GM21381 (cell line): ENCODE measurements around the gene CTCFL.
"Not testable (repeated sequence)": the region's sequence is repeated elsewhere in the genome, so short reads cannot be mapped to it uniquely, and the experiment has no call there.

Source experiments
- ATAC-seq: cut with Tn5 transposase; IDR thresholded peaks from one replicate; pipeline ENCODE4 v1.9.1; 2021; ENCODE audit warnings: mild to moderate bottlenecking, moderate library complexity; ENCODE audit not compliant: unreplicated experiment

Gene CTCFL

DNA sequence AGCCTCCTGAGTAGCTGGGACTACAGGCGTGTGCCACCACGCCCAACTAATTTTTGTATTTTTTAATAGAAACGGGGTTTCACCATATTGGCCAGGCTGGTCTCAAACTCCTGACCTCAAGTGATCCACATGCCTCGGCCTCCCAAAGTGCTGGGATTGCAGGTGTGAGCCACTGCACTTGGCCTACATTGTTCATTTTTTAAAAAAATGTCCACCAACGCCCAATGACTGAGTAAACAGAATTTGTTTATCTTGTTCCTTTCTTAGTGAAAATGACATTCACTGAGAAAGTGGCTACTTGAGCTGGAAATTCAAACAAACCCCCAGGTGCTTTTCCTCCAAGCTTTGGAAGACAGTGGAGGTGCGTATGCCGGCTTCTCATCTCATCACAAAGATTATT lies 13.2 kb downstream of the CTCFL start:
- not testable (repeated sequence) for ATAC-seq

DNA sequence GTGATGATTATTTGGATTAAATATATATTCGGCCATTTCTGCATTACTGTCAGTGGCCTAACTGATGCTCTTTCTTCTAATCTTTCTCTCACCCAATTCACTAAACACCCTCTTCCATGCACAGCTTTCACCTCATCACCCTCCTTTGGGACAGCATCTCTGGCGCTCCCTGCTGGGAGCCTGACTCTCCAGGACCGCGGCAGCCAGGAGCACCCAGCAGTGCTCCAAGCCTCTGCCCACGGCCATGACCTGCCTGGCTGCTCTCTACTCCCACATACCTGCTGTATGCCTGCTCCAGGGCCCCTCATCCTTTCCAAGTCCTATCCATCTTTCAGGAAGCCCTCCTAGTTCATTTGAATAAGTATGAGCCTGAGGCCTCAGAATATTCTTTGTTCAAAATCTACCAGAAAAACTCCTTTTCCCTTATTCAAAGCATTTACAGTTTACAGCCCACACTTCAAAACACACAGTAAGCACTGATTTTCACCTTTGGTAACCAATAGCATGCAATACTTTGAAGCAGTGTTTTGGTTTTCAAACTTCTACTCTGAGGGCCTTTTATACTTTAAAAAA lies 15.2 kb downstream of the CTCFL start:
- no peak for ATAC-seq

DNA sequence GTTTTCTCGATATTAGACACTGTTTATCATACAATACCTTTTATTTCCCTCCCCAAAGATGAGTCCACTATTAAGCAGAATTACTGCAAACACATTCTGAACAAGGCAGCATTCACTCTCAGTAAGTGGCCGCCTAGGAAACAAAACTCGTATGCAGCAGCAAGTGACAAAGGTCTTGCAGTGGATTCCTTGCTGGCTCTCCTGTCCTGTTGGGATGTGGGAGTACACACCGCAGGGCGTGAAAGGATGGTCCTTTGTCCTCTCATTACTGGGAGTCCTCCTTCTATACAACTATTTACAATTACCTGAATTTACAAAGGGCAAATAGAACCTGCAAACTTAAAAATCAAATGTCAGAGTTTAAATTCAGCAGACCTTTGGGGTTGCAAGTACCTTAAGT lies 16.1 kb downstream of the CTCFL start:
- ATAC-seq: no peak

DNA sequence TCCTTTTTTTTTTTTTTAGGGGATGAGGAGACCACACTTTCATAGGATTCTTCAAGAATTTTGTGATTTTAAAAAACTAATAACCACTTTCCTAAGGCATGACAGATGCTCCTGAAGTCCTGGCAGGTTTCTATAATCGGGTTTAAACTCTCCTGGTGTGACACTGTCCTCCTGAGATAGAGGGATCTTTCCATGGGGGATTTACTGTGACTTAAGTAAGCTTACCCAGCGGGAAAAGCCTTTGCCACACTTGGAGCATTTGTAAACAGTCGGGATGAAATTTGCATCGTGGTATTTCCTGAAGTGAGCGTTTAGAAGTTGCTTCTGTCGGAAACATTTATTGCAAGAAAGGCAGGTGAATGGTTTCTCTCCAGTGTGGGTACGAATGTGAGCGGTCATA lies 16.6 kb downstream of the CTCFL start:
- ATAC-seq: no peak

DNA sequence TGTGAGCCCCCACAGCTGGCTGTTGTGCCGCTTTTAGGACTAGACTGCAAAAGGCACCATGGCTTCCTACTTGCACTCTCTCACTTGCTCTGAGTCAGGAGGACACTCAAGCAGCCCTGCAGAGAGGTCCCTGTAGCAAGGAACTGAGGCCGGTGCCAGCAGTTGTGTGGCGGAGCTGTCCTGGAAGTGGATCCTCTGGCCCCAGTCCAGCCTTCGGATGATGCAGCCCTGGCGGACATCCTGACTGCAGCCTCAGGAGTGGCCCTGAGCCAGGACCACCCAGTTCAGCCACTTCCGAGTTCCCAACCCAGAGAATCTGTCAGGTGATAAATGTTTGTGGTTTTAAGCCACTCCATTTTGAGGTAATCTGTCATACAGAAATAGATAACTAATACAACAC lies 17.5 kb downstream of the CTCFL start:
- ATAC-seq: no peak

DNA sequence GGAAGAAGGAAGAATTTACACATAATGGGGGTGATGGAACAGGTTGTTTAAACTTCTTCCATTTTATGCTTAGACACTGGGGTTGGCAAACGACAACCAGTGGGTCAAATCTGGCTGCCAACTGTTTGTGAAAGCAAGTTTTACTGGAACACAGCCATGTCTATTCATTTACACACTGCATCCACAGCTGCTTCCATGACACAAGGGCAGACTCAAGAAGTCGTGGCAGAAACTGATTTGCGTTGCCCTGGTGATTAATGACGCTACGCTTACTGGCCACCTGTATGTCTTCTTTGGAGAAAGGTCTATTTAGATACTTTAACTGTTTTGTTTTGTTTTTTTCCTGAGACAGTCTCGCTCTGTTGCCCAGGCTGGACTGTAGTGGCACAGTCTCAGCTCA lies 19.0 kb downstream of the CTCFL start:
- ATAC-seq: no peak

DNA sequence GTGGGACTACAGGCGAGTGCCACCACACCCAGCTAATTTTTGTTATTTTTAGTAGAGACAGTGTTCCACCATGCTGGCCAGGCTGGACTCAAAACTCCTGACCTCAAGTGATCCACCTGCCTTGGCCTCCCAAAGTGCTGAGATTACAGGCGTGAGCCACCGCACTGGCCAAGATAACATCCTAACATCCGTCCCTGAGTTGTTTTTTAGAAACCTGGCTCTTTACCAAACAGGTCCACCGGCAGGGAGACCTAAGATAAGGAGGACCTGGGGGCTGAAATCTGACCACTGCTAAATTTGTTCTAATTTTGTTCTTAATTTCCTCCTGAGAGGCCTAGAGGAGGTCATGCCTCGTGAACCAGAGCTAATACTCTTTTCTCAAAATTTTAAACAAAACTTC lies 20.5 kb downstream of the CTCFL start:
- no peak for ATAC-seq

DNA sequence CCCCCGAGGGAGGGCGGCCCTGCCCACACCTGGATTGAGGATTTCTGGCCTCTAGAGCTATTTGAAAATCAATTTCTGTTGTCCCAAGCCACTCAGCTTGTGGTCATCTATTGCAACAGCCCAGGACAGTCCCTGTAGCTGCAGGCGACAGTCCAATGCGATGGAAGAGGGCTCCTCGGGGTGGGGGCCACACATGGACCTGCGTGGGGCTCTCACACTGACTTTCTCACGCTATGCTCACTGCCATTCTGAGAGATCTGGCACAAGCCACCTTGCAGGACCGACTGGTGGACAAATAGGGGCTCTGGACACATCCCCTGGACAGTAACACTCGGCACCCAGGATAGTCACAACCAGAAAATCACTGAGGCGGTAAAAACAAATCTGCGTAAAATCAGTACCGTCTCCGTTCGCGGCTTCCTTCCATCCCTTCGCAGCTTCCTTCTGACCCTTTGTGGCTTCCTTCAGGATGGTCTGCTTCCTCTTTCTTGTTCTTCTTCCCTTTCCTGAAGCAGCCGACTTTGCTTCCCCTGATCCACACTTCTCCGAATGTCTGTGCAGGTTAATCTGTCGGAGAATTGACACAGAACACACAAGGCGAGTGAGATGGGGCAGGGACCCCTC lies 21.8 kb downstream of the CTCFL start:
- no peak for ATAC-seq

DNA sequence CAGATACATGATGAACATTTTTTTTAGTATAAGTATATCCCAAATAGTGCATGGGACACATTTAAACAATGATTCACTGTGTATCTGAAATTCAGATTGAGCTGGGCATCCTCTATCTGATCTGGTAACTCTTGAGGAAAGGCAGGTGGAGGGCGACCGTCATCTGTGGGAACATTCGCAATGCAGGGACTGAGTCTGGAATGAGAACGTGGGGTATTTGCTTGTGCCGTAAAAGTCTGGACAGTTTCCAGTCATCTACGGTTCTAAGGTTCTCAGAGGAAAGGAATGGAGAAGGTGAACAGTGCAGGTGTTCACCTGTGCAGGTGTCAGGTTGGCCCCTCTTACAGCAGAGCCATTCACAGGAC lies 22.6 kb downstream of the CTCFL start:
- no peak for ATAC-seq

DNA sequence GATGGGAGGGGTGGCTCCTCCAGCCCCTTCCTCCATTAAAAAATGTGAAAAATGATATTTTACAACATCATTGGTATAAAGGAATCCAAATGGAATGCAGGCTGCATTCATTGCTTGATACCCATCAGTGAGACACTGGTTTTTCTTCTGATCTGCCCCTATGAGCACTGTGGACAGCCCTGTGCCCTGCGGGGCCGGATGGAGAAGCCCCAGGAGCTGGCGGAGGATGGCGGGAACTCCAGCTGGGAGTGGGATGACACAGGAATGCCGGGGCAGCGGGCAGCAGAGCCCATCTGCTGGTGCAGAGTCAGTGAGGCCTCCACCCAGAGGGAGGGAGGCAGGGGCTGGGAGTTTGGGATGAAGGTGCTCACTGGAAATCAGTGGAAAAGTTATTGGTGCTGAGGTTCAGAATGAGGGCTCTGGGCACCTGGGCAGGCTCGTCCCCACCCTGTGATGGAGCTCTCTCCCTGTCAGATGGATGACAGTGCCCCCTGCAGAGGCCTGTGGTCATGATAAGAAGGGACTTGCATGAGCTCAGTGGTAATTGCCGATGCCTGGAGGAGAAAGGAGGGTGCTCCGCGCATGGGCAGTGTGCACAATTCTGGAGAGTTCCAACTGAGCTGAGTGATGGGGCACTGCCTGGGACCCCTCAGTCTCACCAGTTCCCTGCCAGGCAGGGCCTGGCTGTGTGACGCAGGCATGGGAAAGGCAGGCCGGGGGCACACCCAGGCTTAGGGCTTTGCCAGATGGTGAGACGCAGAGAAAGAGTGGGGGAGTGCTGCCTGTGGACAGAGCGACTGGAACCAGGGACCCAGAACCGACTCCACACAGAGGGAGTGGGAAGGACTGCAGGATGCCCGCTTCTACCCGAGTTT lies 23.2 kb downstream of the CTCFL start:
- ATAC-seq: no peak

DNA sequence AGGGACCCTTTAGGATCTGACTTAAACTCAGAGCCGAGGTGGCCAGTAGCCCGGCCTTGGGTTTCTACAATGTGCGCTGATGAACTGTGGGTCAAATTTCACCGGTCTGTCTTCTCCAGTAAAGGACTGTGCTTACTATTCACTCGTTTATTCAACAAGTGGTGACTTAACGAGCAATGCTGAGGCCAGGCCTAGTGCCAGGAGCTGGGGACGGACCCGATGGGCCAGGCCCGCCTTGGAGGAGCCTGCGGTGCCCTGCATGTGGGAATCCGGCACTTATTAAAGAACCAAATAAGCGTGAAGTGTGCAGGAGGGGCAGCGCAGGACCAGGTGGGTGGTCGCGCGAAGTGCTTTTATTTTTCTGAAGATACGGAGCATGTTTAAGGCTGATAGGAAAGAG lies 24.0 kb downstream of the CTCFL start:
- ATAC-seq: no peak

DNA sequence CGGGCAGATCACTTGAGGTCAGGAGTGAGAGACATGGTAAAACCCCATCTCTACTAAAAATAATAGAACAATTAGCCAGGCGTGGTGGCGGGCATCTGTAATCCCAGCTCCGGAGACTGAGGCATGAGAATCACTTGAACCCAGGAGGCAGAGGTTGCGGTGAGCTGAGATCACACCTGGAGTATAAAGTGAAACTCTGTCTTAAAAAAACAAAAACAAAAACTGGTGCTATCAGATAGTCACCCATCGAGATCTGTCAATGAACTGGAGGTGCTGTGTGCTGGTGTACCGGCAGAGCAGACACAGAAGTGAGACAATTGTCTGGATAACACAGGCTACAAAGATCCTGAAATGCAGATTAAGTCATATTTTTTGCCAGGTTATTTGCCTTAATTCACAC lies 24.7 kb downstream of the CTCFL start:
- no peak for ATAC-seq

DNA sequence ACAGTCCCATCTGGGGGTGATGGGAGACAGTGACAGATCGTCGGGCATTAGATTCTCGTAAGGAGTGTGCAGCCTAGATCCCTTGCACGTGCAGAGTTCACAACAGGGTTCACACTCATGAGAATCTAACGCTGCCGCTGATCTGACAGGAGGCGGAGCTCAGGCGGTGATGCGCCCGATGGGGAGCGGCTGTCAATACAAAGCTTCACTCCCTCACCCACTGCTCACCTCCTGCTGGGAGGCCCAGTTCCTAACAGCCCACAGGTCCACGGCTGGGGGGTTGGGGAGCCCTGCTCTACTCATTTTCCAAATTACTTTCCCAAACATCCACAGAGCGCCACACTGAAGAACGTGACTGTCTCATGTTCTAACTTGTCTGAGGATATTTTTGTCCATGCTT lies 25.3 kb downstream of the CTCFL start:
- no peak for ATAC-seq

DNA sequence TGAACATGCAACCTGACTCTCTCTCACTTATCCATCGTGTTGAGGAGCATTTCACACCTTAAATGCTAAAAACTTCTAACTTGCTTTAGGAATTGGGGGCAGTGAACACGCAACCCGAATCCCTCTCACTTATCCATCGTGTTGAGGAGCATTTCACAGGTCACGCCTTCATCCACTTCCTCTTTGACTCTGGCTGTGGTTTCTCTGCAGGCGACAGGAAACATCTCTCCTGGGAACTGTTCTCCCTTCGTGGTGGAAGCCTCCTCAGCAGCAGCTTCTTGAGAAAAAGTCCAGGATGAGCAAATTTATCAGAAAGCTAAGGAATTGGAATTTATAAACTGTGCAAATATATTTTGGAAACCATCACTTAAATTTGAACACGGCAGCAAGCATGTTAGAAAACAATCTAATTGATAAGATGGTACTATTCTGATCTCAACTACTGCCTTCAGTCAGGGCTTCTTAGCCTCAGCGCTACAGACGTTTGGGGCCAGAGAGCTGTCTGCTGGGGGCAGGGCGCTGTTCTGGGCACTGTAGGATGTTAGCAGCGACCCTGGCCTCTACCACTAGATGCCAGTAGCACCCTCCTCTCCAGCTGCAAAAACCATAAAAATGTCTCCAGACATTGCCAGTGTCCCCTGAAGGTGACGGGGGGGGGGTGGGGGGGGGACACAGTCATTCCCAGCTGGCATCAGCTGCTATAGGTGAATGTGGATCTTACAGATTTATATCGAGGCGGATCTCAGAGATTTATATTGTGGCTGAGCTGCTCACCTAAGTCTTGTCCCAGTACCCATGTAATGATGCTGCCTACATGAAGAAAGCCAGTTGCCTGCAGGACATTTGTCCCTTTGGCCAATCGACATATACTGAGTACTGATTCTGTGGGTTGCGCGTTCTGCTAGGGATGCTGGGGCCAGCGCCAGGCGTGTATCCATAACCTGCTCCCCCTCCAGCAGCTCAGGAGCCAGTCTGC lies 26.2 kb downstream of the CTCFL start:
- ATAC-seq: no peak

DNA sequence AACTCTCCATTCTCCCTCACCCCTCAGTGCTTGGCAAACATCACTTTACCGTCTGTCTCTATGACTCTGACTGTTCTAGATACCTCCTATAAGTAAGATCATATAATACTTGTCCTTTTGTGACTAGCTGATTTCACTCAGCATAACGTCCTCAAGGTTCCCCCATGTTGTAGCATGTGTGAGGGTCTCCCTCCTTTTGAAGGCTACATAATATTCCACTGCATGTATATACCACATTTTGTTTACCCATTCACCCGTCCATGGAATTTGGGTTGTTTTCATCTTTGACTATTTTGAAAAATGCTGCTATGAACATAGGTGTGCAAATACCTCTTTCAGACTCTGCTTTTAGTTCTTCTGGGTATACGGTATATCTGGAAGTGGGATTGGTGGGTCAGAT lies 28.3 kb downstream of the CTCFL start:
- ATAC-seq: no peak

DNA sequence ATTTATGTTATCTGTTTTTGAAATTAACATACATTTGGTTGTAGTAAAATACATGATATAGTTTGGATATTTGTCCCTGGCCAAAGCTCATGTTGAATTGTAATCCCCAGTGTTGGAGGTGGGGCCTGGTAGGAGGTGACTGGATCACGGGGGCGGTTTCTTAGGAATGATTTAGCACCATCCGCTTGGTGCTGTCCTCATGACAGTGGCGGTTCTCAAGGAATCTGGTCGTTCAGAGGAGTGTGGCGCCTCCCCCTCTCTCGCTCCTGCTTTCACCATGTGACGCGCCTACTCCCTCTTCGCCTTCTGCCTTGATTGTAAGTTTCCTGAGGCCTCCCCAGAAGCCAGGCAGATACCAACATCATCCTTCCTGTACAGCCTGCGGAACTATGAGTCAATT lies 29.0 kb downstream of the CTCFL start:
- ATAC-seq: no peak

DNA sequence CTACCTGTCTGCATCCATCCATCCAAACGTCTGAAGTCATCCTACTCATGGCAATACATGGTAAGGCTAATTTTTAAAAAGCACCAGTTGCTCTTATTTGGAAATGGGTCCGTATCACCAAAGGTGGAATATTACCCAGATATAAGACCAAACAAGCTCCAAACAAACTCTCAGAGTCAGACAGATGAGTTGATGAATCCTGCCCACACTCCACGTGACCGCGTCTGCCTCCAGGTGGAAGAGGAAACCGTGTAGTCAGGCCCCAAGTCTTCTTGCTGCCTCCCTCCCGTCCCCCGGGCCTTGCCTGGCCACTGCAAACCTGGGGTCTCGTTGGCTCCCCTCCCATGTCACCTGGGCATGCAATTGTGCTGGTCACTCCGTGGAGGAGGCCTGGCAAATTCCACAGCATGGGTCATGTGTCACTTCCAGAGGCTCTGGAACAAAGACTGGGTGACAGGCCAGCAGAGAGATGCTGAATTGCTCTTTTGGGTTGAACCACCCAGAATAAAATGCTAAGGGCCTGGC lies 31.8 kb downstream of the CTCFL start:
- ATAC-seq: no peak

DNA sequence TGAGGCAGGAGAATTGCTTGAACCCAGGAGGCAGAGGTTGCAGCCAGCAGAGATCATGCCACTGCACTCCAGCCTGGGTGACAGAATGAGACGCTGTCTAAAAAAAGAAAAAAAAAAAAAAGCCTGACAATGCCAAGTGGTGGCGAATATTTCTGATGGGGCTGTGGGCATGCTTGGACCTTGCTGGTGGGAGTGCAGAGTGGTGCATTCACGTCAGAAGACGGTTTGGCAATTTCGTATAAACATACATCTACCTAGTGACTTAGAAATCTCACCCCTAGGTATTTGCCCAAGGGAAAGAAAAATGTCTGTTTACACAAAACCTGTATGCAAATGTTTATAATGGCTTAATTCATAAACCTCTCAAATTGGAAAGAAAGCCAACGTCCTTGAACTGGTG lies 33.6 kb downstream of the CTCFL start:
- no peak for ATAC-seq

DNA sequence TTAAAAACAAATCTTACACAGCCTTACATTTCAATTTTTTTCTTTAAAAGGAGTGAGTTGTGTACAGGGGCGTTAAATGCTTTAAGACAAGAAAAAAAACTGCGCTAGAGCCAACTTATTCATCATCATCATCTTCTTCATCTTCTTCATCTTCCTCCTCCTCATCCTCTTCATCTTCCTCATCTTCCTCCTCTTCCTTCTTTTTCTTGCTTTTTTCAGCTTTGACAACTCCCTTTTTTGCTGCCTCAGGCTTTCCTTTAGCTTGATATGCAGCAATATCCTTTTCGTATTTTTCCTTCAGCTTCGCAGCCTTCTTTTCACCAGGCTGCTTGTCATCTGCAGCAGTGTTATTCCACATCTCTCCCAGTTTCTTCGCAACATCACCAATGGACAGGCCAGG lies 36.7 kb downstream of the CTCFL start:
- not testable (repeated sequence) for ATAC-seq

DNA sequence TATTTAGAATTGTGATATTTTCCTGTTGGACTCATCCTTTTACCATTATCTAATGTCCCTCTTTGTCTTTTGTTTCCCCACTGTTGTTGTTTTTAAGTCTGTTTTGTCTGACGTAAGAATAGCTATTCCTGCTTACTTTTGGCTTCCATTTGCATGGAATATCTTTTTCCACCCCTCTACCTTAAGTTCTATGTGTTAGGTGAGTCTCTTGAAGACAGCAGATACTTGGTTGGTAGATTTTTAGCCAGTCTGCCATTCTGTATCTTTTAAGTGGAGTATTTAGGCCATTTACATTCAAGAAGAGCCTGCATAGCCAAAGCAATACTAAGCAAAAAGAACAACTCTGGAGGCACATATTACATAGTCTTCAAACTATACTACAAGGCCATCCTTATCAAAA lies 39.2 kb downstream of the CTCFL start:
- ATAC-seq: no peak

DNA sequence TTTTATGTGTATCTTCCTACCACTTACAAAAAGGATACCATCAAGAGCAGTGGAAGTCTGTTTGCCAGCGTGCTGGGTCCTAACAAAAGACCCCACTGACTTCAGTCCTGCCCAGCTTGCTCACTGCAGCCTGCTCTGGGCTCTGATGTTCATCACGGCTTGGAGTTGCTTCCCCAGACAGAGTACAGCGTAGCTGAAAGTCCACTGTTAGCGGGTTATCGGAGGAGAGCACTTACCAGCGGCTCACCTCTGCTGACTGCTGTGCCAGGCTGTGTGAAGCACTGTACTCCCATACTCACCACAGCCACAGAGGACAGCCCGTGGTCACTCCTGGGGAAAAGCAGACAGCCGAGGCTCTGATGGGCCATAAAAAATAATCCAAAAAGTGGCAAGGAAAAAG lies 40.2 kb downstream of the CTCFL start:
- ATAC-seq: no peak
